Lower leg skin (tissue), 4 donors: Measurements from ENCODE around the gene RND2. TPM values are rescaled to one million over a fixed set of nuclear protein-coding genes. Genes with fewer than 3 reads are reported as not detected.

Source experiments
- DNase-seq, 2 donors: peaks; one replicate each; pipeline ENCODE4 v3.0.0-alpha.2; 2019; ENCODE audit warnings: low spot score in 2 of 2
- H3K4me3 ChIP-seq: fragments of 200-600 bp; sonication (generic); 2 replicates; pipeline ENCODE4 v1.5.1; 2017; ENCODE audit warnings: mild to moderate bottlenecking, low read depth; ENCODE audit not compliant: poor library complexity, severe bottlenecking
- POLR2A ChIP-seq, 2 donors: fragments of 450-650 bp; IDR thresholded peaks; one replicate each; pipeline ENCODE4 v1.6.1; 2016 to 2017; ENCODE audit warnings: antibody characterized with exemption in 2 of 2, mild to moderate bottlenecking in 1 of 2, moderate library complexity in 1 of 2
- WGBS, 2 donors: methylation state at CpG; one replicate each; pipeline ENCODE4 v1.1.5; 2018; 5-methylcytosine and 5-hydroxymethylcytosine counted together
- intact Hi-C: fragments of 100-400 bp; cut with DNase I; formaldehyde crosslinking; loops from one replicate; pipeline ENCODE4 v1.15.0; 2023; ENCODE audit warnings: low total_unique reads
- total RNA-seq, 4 donors: library from RNA; depleted of rRNA; stranded (reverse); fragments of >200 nt; gene quantifications; one replicate each; pipeline ENCODE4 v1.1.0, GENCODE V29; 2016
- TF ChIP-seq, protein P1 (sequence below), 3 donors: fragments of 450-650 bp; IDR thresholded peaks; one replicate each; pipeline ENCODE4 v1.5.1; 2016; ENCODE audit warnings: antibody characterized with exemption in 3 of 3, mild to moderate bottlenecking in 3 of 3, moderate library complexity in 2 of 3

Gene RND2
- total RNA-seq, 4 donors from 2014 or later: 0.65 to 2.7 (median 1.0) TPM

DNA sequence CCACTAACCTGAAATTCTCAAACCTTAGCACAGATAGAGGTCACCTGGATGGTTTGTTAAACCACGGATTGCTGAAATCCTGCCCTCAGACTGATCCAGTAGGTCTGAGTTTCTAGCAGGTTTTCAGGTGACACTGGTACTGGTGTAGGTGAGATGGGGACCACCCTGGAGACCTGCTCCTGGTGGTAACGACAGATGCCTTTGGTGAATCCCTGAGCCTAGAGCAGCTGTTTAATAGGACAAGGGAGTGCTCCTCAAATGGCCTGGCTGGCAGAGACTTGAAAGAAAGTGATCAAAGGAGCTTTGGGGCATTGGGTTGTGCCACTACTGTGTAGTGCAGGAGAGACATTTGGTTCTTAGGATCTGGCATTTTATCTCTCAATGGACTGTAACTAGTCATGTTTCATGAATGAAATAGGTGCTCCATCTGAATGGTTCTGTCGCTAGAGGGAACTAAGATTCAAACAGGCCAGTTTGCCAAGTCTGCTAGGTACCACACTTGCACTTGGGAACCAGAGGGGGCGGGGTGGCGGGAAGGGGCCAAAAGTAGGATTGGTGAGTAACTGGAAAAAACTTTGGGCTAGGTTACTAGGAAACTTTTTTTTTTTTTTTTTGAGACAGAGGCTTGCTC lies 21.4 kb upstream of the RND2 start:
- no peak for DNase-seq
- no peak overlapping the region for H3K4me3 ChIP-seq
- intact Hi-C loops: no loop called here
- WGBS, 2 donors: 68 to 70% methylated on average over 5 of the region's 5 CpGs
- TF ChIP-seq POLR2A (IDR thresholded peaks at IDR 0.05): no peak
- TF ChIP-seq, protein P1, sequence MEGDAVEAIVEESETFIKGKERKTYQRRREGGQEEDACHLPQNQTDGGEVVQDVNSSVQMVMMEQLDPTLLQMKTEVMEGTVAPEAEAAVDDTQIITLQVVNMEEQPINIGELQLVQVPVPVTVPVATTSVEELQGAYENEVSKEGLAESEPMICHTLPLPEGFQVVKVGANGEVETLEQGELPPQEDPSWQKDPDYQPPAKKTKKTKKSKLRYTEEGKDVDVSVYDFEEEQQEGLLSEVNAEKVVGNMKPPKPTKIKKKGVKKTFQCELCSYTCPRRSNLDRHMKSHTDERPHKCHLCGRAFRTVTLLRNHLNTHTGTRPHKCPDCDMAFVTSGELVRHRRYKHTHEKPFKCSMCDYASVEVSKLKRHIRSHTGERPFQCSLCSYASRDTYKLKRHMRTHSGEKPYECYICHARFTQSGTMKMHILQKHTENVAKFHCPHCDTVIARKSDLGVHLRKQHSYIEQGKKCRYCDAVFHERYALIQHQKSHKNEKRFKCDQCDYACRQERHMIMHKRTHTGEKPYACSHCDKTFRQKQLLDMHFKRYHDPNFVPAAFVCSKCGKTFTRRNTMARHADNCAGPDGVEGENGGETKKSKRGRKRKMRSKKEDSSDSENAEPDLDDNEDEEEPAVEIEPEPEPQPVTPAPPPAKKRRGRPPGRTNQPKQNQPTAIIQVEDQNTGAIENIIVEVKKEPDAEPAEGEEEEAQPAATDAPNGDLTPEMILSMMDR (IDR thresholded peaks at IDR 0.05): no peak

DNA sequence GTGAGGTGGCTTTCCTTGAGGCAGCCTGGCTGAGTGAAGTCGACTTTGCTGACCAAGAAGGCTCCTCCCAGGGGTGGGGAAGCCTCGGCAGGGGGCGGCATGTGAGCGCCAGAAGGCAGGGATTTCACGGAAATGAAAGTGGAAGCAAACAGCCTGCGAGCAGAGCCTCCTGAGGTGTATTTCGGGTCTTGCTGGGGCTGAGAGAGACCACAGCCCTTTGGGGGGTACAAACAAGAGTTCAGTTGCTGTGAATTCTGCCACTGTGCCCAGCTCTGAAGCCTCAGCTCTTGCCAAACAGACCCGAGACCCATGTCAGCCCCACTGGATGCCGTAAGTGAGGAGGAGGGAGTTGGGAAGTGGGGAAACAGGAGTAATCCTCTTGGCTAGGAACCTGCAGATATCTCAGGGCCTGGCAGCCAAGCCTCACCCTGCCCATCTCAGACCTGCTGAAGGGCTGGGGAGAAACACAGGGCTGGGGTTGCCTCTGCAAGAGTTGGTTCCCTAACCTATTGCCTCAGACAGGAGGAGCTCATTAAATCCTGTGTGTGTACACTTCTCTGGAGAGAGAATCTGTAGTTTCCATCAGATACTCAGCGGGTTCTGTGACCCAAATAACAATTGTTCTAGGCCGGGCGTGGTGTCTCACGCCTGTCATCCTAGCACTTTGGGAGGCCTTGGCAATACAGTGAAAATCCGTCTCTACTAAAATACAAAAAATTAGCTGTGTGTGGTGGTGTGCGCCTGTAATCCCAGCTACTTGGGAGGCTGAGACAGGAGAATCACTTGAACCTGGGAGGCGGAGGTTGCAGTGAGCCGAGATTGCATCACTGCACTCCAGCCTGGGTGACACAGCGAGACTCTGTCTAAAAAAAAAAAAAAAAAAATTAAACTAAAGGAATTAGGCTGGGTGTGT lies 18.1 kb upstream of the RND2 start, which contains the start of gene IFI35:
Gene IFI35, plus strand, starts transcription at position 146 of the 913 bp plus-strand sequence. Its CDS starts 164 bp downstream, at position 310.
- peak; percentile 86 to 98 for DNase-seq
- WGBS, 2 donors: 22 to 27% methylated on average over 18 of the region's 18 CpGs
- intact Hi-C loops: no loop called here
- peak within 1 kb of the TSS; percentile 13 for H3K4me3 ChIP-seq
- TF ChIP-seq, protein P1 (IDR thresholded peaks at IDR 0.05): no peak
- no peak for TF ChIP-seq POLR2A (IDR thresholded peaks at IDR 0.05)

DNA sequence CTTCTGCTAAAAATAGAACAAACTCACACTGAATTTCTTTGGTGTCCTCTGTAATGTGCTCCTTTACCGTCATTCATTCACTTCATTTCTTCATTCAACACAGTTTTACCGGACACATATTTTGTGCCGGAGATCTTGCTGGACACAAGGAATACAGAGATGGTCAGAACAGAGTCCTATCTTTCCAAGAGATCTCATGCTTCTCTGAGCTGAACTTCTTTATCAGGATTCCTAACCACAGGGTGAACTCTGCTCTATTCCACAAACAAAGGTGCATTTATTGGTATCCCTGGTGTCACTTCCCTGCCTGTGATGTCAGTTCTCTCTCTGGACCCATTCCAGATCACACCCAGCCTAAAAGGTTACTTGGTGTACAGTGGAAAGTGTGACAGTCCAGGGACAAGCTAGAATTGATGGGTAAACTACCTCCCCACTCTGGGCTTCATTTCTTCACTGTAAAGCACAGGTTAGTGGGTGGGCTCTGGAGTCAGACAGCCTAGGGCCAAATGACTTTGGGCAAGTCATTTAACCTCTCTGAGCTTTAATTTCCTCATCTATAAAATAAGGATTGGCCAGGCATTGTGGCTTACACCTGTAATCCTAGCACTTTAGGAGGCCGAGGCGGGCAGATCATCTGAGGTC lies 14.2 kb upstream of the RND2 start:
- no peak overlapping the region for H3K4me3 ChIP-seq
- DNase-seq: no peak
- intact Hi-C loops: no loop called here
- 91 to 92% methylated on average over 5 of the region's 5 CpGs for WGBS, 2 donors
- TF ChIP-seq POLR2A (IDR thresholded peaks at IDR 0.05): no peak
- TF ChIP-seq, protein P1 (IDR thresholded peaks at IDR 0.05): no peak

DNA sequence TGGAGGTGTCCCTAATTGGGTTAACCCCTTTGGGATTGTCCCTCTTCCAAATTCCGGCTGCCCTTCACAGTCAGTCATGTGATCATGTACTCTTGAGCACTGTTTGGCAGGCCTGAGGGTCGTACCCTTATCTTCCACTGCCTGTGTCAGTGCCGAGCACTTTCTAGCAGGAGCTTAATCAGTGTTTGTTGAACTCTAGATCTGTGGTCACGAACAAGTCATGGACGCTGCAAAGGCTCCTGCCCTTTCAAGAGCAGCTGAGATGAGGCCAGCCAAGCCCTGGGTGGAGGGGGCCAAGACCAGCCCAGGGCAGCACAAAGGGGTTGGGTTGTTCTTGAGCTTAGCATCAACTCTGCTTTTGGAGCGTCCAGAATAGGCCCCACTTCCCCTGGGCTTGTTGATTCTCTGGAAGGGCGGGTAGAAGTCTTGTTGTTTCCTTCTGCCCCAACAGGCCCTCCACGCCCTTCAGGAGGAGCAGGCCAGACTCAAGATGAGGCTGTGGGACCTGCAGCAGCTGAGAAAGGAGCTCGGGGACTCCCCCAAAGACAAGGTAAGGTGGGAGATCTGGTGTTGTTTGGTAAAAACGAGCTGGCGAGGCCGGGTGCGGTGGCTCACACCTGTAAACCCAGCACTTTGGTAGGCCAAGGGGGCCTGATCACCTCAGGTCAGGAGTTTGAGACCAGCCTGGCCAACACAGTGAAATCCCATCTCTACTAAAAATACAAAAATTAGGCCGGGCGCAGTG lies 13.1 kb upstream of the RND2 start:
- intact Hi-C loops: no loop called here
- H3K4me3 ChIP-seq: no peak overlapping the region
- 59 to 71% methylated on average over 15 of the region's 15 CpGs for WGBS, 2 donors
- TF ChIP-seq, protein P1 (IDR thresholded peaks at IDR 0.05): no peak
- TF ChIP-seq POLR2A (IDR thresholded peaks at IDR 0.05): no peak
- no peak for DNase-seq

DNA sequence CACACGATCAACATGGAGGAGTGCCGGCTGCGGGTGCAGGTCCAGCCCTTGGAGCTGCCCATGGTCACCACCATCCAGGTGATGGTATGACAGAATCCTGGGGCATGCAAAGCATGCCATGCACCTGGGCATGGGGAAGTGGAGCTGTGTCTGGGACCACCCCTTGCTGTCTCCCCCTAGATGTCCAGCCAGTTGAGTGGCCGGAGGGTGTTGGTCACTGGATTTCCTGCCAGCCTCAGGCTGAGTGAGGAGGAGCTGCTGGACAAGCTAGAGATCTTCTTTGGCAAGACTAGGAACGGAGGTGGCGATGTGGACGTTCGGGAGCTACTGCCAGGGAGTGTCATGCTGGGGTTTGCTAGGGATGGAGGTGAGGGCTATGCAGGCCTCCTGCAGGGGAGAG lies 11.7 kb upstream of the RND2 start:
- intact Hi-C loops: no loop called here
- TF ChIP-seq, protein P1 (IDR thresholded peaks at IDR 0.05): no peak
- no peak for TF ChIP-seq POLR2A (IDR thresholded peaks at IDR 0.05)
- DNase-seq: no peak
- H3K4me3 ChIP-seq: no peak overlapping the region
- WGBS, 2 donors: 82 to 84% methylated on average over 5 to 8 of the region's 8 CpGs
